ENCODE data around the gene BAX. TPM values are rescaled to one million over a fixed set of nuclear protein-coding genes. Genes with fewer than 3 reads are reported as not detected.

The BAX gene
- total and polyA plus RNA-seq, 2 of the 13 experiments (the other 11 are each of a cell fraction or from before 2014, with no cell fraction given) = 139 to 176 TPM

DNA sequence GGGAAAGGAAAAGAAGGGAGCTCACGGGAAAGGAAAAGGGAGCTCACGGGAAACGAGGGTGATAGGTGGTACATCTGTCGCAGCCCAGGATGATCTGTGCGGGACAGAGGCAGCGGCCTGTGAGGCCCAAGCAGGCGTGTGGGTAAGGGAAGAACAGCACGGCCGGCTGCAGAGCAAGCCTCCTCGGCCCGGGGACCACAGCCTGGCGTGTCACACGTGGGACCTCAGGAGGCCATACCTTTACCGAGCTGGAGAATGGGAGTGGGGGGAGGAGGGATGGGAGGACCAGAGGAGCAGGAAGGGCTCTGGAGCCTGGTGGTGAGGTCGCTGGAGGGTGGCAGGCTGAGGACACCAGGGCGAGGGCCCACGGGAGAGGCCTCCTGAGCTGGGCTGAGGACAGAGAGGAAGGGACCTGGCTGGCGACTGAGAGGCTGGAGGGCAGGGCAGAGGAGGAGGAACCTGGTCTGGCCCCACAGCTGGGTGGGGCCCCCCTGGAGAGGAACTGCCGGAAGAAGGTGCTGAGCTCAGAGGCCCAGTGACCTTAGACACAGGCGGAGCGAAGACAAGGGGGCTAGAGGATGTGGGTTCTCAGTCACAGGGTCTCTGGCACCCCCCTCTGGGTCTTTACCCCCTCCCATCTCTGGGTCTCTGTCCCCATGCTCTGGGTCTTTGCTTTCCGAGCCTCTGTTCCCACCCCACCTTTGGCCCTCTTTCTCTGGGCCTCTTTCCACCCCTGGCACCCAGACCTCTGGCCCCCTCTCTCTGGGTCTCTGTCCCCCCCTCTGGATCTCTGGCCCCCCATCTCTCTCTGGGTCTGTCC lies 7.6 kb downstream of the BAX start (continued):
- TF ChIP-seq, protein P1, sequence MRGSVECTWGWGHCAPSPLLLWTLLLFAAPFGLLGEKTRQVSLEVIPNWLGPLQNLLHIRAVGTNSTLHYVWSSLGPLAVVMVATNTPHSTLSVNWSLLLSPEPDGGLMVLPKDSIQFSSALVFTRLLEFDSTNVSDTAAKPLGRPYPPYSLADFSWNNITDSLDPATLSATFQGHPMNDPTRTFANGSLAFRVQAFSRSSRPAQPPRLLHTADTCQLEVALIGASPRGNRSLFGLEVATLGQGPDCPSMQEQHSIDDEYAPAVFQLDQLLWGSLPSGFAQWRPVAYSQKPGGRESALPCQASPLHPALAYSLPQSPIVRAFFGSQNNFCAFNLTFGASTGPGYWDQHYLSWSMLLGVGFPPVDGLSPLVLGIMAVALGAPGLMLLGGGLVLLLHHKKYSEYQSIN (CRISPR knock-in tag; IDR thresholded peaks at IDR 0.05; ENCODE audit: borderline replicate concordance) = no peak
- peak; percentile 91 for TF ChIP-seq ELF3 (CRISPR knock-in tag; IDR thresholded peaks at IDR 0.05)
- TF ChIP-seq, protein P2, sequence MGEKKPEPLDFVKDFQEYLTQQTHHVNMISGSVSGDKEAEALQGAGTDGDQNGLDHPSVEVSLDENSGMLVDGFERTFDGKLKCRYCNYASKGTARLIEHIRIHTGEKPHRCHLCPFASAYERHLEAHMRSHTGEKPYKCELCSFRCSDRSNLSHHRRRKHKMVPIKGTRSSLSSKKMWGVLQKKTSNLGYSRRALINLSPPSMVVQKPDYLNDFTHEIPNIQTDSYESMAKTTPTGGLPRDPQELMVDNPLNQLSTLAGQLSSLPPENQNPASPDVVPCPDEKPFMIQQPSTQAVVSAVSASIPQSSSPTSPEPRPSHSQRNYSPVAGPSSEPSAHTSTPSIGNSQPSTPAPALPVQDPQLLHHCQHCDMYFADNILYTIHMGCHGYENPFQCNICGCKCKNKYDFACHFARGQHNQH (CRISPR knock-in tag; IDR thresholded peaks at IDR 0.05) = peak; percentile 74; the same call in 1 of the 2 replicates
- TF ChIP-seq MBNL3 (CRISPR knock-in tag; conservative IDR thresholded peaks at IDR 0.05) = no peak
- TF ChIP-seq, protein P3, sequence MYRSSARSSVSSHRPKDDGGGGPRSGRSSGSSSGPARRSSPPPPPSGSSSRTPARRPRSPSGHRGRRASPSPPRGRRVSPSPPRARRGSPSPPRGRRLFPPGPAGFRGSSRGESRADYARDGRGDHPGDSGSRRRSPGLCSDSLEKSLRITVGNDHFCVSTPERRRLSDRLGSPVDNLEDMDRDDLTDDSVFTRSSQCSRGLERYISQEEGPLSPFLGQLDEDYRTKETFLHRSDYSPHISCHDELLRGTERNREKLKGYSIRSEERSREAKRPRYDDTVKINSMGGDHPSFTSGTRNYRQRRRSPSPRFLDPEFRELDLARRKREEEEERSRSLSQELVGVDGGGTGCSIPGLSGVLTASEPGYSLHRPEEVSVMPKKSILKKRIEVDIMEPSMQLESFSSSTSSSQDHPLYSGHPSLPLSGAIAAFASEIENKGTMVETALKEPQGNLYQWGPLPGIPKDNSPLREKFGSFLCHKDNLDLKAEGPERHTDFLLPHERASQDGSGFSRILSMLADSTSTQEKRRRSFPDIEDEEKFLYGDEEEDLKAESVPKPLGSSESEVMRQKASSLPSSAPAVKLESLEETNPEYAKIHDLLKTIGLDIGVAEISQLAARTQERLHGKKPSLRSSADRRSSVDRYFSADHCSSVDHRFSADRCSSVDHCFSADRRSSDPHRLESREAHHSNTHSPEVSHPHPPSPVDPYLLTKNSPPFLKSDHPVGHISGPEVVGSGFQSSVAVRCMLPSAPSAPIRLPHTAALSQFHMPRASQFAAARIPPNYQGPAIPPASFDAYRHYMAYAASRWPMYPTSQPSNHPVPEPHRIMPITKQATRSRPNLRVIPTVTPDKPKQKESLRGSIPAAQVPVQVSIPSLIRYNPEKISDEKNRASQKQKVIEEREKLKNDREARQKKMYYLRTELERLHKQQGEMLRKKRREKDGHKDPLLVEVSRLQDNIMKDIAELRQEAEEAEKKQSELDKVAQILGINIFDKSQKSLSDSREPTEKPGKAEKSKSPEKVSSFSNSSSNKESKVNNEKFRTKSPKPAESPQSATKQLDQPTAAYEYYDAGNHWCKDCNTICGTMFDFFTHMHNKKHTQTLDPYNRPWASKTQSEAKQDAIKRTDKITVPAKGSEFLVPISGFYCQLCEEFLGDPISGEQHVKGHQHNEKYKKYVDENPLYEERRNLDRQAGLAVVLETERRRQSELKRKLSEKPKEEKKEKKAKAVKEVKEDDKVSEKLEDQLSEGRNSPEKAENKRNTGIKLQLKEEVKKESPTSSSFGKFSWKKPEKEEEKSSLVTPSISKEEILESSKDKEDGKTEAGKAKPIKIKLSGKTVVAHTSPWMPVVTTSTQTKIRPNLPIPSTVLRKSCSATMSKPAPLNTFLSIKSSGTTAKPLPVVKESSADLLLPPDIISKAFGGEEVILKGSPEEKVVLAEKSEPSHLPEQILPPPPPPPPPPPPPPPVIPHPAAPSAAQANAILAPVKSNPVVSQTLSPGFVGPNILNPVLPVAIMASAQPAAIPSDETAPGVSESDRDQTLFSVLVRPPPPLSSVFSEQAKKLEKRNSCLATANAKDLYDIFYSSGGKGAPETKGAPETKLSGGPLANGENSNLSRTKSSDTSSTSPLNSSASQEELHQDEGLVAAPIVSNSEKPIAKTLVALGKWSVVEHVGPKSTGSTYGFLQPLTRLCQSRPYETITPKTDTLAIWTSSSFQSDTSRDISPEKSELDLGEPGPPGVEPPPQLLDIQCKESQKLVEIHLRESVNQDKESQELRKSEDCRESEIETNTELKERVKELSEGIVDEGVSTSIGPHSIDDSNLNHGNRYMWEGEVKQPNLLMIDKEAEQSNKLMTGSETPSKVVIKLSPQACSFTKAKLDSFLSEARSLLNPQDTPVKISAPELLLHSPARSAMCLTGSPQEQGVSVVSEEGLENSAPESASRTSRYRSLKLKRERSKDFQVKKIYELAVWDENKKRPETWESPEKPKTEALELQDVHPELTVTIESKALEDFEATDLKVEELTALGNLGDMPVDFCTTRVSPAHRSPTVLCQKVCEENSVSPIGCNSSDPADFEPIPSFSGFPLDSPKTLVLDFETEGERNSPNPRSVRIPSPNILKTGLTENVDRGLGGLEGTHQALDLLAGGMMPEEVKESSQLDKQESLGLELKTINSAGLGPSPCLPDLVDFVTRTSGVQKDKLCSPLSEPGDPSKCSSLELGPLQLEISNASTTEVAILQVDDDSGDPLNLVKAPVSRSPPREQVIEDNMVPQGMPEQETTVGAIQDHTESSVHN (CRISPR knock-in tag; IDR thresholded peaks at IDR 0.05) = no peak
- TF ChIP-seq, protein P4, sequence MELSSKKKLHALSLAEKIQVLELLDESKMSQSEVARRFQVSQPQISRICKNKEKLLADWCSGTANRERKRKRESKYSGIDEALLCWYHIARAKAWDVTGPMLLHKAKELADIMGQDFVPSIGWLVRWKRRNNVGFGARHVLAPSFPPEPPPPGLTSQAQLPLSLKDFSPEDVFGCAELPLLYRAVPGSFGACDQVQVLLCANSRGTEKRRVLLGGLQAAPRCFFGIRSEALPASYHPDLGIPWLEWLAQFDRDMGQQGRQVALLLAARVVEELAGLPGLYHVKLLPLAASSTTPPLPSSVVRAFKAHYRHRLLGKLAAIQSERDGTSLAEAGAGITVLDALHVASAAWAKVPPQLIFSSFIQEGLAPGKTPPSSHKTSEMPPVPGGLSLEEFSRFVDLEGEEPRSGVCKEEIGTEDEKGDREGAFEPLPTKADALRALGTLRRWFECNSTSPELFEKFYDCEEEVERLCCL (CRISPR knock-in tag; IDR thresholded peaks at IDR 0.05; ENCODE audit: borderline replicate concordance) = no peak; the same call in 1 of the 2 replicates
- TF ChIP-seq GLI4 (CRISPR knock-in tag; IDR thresholded peaks at IDR 0.05; ENCODE audit: borderline replicate concordance) = peak; percentile 91; the same call in 1 of the 2 replicates
- peak; percentile 86 for TF ChIP-seq ZFY (CRISPR knock-in tag; IDR thresholded peaks at IDR 0.05)
- peak; percentile 79 for TF ChIP-seq JARID2 (CRISPR knock-in tag; IDR thresholded peaks at IDR 0.05; ENCODE audit: insufficient replicate concordance)
- TF ChIP-seq ZNF546 (CRISPR knock-in tag; conservative IDR thresholded peaks at IDR 0.05) = no peak
- 0 out of 2 replicates have a peak, but pooled peaks have one; percentile 62 for TF ChIP-seq ZNF383 (CRISPR knock-in tag; IDR thresholded peaks at IDR 0.05; ENCODE audit: borderline replicate concordance)
- TF ChIP-seq JUNB (CRISPR knock-in tag; IDR thresholded peaks at IDR 0.05; ENCODE audit: borderline replicate concordance) = no peak
- TF ChIP-seq TBL1XR1 (IDR thresholded peaks at IDR 0.05; ENCODE audit: borderline replicate concordance, low read length, partially characterized antibody) = no peak
- peak; percentile 20; the same call in 1 of the 2 replicates for TF ChIP-seq MAF1 (CRISPR knock-in tag; IDR thresholded peaks at IDR 0.05; ENCODE audit: borderline replicate concordance)
- 0 out of 2 replicates have a peak, but pooled peaks have one; percentile 80 for TF ChIP-seq HDAC2 (CRISPR knock-in tag; IDR thresholded peaks at IDR 0.05)
- no peak; the same call in 1 of the 2 replicates for TF ChIP-seq ZNF101 (CRISPR knock-in tag; IDR thresholded peaks at IDR 0.05; ENCODE audit: borderline replicate concordance, low read depth)
